ENCODE data around the gene KRTAP3-3.

KRTAP3-3 gene

GRCh38 chr17:41024697-41025096, 30.7 kb upstream of the KRTAP3-3 start:
- no peak for TF ChIP-seq CTCF (IDR thresholded peaks at IDR 0.05; ENCODE audit: borderline replicate concordance, control extremely low read depth, extremely low read depth, insufficient read depth, missing control alignments)
- DNase-seq (ENCODE audit: low spot score): no peak
- in situ Hi-C loops (cut with MboI; ENCODE audit: low sequenced_read_pairs, unreplicated experiment): no loop called here

GRCh38 chr17:41020336-41020735, 26.4 kb upstream of the KRTAP3-3 start:
- no peak for TF ChIP-seq CTCF (IDR thresholded peaks at IDR 0.05; ENCODE audit: borderline replicate concordance, control extremely low read depth, extremely low read depth, insufficient read depth, missing control alignments)
- in situ Hi-C loops (cut with MboI; ENCODE audit: low sequenced_read_pairs, unreplicated experiment): no loop called here
- no peak for DNase-seq (ENCODE audit: low spot score)

GRCh38 chr17:41019415-41019814, 25.5 kb upstream of the KRTAP3-3 start:
- in situ Hi-C loops (cut with MboI; ENCODE audit: low sequenced_read_pairs, unreplicated experiment): no loop called here
- TF ChIP-seq CTCF (IDR thresholded peaks at IDR 0.05; ENCODE audit: borderline replicate concordance, control extremely low read depth, extremely low read depth, insufficient read depth, missing control alignments): no peak
- DNase-seq (ENCODE audit: low spot score): no peak

- DNase-seq (ENCODE audit: low spot score): no peak
- TF ChIP-seq CTCF (IDR thresholded peaks at IDR 0.05; ENCODE audit: borderline replicate concordance, control extremely low read depth, extremely low read depth, insufficient read depth, missing control alignments): no peak
- in situ Hi-C loops (cut with MboI; ENCODE audit: low sequenced_read_pairs, unreplicated experiment): no loop called here
These were observed 24.6 kb upstream of the KRTAP3-3 start for GRCh38 chr17:41018541-41018940.

GRCh38 chr17:41016578-41017215, 22.7 kb upstream of the KRTAP3-3 start:
- in situ Hi-C loops (cut with MboI; ENCODE audit: low sequenced_read_pairs, unreplicated experiment): no loop called here
- TF ChIP-seq CTCF (IDR thresholded peaks at IDR 0.05; ENCODE audit: borderline replicate concordance, control extremely low read depth, extremely low read depth, insufficient read depth, missing control alignments): no peak
- DNase-seq (ENCODE audit: low spot score): no peak

GRCh38 chr17:41015454-41015853, 21.5 kb upstream of the KRTAP3-3 start:
- no peak for DNase-seq (ENCODE audit: low spot score)
- in situ Hi-C loops (cut with MboI; ENCODE audit: low sequenced_read_pairs, unreplicated experiment): no loop called here
- TF ChIP-seq CTCF (IDR thresholded peaks at IDR 0.05; ENCODE audit: borderline replicate concordance, control extremely low read depth, extremely low read depth, insufficient read depth, missing control alignments): no peak

Measured in GM13976 (cell line).